ENCODE results near the gene RPL5.

RPL5 gene

GRCh38 chr1:92858564-92859399 lies 26.9 kb downstream of the RPL5 start:
- DNase-seq, result peak; percentile 43

GRCh38 chr1:92859400-92860039 lies 27.7 kb downstream of the RPL5 start:
- DNase-seq, result no peak

- no peak for DNase-seq
Observed at GRCh38 chr1:92862605-92863004, 30.8 kb downstream of the RPL5 start.

- no peak for DNase-seq
Observed at GRCh38 chr1:92864131-92864530, 32.3 kb downstream of the RPL5 start.

GRCh38 chr1:92870591-92870990 lies 38.8 kb downstream of the RPL5 start:
- DNase-seq, result no peak

GRCh38 chr1:92872719-92873118 lies 40.9 kb downstream of the RPL5 start:
- DNase-seq, result no peak

GRCh38 chr1:92874987-92875386 lies 43.1 kb downstream of the RPL5 start:
- no peak for DNase-seq

- no peak for DNase-seq
Observed at GRCh38 chr1:92876351-92876750, 44.5 kb downstream of the RPL5 start.

GRCh38 chr1:92877081-92877711 lies 45.4 kb downstream of the RPL5 start:
- no peak for DNase-seq

- no peak for DNase-seq
Observed at GRCh38 chr1:92877792-92878191, 46.0 kb downstream of the RPL5 start.

GRCh38 chr1:92879316-92879968 lies 47.6 kb downstream of the RPL5 start:
- DNase-seq, result no peak

GRCh38 chr1:92881391-92881790 lies 49.6 kb downstream of the RPL5 start:
- DNase-seq, result no peak

- DNase-seq, result no peak
Observed at GRCh38 chr1:92882819-92883218, 51.0 kb downstream of the RPL5 start.

- DNase-seq, result no peak
Observed at GRCh38 chr1:92883297-92883696, 51.5 kb downstream of the RPL5 start.

GRCh38 chr1:92884195-92884594 lies 52.4 kb downstream of the RPL5 start:
- DNase-seq, result no peak

- no peak for DNase-seq
Observed at GRCh38 chr1:92886886-92887419, 55.1 kb downstream of the RPL5 start.

GRCh38 chr1:92887465-92887864 lies 55.6 kb downstream of the RPL5 start:
- no peak for DNase-seq
